ENCODE results near the gene TMPRSS6.

Gene TMPRSS6

DNA sequence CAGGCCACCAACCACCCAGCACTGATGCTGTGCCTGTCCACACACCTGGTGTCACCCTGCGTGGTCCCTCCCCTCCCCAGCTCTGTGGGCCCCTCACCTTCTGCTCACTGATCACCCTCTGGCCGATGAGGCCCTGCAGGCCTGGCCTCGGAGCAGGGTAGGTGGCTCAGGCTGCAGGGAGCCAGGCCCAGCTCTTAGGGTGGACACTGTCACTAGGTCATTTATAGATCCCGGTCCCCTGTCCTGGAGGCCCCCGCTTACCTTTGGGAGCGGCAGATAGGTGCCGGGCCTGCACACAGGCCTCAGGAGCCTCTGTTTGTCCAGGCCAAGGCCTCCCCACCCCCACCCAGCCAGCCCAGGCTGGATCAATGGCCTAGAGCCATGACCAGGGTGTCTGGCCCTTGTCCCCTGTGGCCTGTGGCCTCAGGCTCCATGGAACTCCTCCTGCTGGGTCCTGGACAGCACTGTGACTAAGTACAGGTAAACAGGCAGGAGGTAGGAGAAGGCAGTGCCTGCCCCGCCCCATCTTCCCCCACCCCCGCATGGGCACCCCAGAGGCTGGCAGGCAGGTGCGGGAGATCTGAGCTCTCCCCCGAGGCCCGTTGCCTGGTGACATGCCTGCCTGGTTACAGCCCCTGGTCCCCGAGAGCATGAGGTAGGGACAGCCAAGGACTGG, at the start of gene TMPRSS6:
Gene TMPRSS6, minus strand, starts transcription at position 472 of the 676 bp plus-strand sequence. CDS start 6,296 bp downstream, outside the sequence.
- DNase-seq, result peak; percentile 22

- no peak for DNase-seq
These were observed 49.4 kb upstream of the TMPRSS6 start for GRCh38 chr22:37158963-37159290.

- DNase-seq, result no peak
These were observed 48.2 kb upstream of the TMPRSS6 start for GRCh38 chr22:37157516-37158285.

DNA sequence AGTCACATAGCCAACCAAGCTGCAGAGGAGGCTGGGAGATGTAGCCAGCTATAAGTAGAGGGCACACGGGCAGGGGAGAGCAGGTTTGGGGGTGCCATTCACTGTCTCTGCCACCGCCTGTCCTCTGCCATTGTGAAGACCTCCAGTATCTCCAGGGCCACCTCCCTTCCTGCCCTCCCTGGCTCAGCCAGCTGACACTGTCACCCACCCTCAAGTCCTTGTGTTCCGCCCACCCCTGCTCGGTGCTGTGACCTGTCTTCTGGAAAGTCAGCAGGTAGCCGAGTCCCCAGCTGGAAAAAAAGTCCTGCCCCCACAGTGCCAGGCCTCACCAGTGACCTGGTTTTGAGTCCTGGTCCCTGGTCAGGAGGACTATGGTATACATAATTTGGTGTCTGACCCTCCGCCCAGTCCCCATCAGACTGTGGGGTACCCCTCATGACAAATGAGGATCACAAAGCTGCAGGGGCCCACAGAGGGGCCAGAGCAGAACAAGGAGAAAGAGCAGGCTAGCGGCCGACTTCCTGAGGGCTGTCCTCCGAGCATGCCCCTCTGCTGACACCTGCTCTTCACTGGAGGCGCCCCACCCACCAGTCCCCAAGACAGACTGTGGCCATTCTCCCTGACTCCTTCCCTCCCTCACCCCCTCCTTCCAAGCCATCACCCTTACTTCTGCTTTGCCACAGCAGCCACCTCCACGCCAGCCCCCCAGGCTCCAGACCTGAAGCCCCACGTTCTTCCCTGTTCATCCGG, 47.3 kb upstream of the TMPRSS6 start:
- DNase-seq, result no peak

DNA sequence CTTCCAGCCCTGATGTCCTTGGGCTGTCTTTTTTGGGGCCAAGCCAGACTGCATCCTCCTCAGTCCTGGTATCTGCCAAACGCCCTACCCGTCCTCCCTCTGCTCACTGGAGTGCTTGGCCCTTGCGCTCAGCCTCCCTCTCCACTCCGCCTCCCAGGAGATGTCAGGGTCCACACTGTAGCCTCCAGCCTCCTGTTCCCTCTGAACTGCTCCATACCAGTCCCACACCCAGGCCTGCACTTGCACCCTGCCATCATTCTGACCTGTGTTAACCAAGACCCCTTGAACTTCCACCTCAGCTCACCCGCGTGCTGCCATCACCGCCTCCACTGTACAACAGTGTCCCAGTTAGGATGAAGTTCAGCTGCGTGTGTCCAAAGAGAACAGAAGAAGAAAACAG, 46.5 kb upstream of the TMPRSS6 start:
- no peak for DNase-seq

DNA sequence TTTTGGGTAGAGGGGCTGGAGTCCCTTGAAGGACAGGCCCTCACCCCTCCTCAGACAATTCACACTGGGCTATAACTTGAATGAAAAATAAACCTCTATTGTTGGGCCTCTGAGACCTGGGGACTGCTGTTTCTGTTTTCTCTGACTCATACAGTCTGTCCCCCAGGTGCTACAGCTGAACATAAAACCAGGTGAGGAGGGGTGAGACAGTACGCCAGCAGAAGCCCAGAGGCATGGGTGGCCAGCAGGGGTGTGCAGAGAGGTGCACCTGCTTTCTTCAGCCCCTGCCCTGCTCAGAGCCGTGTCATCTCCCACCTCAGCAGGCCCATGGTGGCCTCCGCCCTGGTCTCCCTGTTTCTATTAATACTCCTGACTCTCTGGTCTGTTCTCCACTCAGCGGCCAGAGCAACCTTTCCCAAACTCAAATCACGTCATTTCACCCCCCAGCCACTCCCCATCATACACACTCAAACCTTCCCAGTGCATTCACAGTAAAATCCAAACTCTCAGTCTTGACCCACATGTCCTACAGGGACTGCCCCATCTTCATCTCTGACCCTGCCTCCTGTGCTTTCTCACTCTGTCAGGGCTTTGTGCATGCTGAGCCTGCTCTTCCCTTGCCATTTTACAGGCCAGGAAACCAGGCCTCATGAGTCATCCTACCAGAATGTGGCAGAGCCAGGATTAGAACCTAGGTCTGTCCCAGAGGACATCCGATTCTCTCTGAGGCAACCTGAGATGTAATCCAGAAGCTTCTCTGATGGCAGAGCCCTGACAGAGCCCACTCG, 45.6 kb upstream of the TMPRSS6 start:
- no peak for DNase-seq

- DNase-seq, result no peak
These were observed 44.4 kb upstream of the TMPRSS6 start for GRCh38 chr22:37153901-37154300.

- no peak for DNase-seq
These were observed 41.9 kb upstream of the TMPRSS6 start for GRCh38 chr22:37151401-37151800.

DNA sequence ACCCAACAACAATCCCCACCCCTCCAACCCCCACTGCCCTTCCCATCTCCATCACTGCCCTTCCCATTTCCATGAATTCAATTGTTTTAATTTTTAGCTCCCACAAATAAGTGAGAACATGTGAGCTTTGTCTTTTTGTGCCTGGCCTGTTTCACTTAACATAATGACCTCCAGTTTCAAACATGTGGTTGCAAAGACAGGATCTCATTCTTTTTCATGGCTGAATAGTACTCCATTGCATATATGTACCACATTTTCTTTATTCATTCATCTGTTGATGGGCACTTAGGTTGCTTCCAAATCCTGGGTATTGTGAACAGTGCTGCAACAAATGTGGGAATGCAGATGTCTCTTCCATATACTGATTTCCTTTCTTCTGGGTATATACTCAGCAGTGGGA, 41.2 kb upstream of the TMPRSS6 start:
- no peak for DNase-seq

DNA sequence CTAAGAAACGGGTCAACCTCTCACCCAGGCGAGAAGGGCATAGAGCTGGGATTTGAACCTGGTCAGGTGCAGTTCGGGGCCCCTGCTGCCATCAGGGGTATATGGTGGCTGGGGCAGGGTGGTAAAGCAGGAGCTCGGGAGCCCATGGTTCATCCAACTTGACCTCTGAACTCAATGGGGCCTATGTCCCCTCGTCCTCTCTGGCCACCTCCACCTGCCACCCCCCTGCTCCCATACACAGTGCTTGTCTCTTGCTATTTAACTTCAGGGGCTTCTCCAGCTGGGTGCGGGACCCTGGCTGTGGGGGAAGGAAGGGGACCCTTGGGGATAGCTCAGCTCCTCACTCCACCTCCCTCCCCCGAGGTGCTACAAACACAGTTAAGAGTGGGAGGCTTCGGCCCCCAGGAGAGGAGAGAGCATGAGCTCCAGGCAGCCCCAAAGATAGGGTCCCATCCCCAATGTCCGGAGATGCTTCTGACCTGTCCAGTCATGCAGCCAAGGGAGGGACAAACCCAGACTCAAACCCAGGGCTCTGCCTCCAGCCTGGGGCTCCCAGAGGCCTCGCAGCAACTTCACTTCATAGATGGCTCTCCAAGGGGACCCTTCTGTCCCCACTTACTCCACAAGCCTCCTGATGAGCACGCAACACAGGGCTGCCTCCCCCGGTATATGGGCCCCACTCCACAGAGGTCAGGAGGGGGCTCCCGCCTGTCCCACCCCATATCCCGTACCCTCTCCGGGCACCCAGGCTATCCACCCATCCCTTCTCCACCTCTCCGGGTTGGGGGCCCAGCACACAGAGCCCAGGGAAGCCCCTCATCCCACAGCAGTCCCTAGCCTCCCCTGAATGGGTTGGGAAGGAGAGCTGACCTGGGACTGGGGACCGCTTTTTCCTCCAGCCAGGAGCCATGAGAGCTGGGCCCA, 39.5 kb upstream of the TMPRSS6 start:
- no peak for DNase-seq

GRCh38 chr22:37148031-37148651, 38.6 kb upstream of the TMPRSS6 start:
- no peak for DNase-seq

GRCh38 chr22:37147186-37147990, 37.9 kb upstream of the TMPRSS6 start:
- DNase-seq, result no peak

DNA sequence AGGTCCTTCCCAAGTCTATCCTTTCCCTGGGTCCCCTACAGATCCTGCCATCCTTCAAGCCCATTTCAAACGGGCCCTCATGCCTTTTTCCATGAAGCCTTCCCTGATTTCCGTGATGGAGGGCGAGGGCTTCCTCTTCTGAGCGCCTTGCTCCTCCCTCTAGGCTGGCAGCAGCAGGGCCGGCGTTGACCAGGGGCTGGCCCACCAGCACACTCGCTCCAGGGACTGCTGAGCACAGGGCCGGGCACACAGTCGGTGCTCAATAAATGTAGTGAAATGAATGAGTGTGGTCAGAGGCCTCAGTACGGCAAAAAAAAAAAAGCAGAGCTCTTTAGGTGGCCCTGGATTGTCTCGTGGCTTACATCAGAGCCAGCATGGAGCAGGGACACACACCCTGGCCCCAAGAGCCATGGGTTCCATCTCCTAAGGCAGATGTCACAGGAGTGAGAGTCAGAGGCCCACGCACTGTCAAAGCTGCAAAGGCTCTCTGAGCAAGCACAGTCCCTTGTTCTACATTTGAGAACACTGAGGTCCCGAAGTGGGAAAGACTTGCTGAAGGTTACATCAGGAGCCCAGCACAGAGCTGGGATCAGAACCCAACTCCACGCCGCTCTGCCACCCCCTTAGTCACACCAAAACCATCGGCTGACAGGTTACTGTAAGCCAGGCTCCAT, 37.1 kb upstream of the TMPRSS6 start:
- no peak for DNase-seq

GRCh38 chr22:37146051-37146385, 36.5 kb upstream of the TMPRSS6 start:
- DNase-seq, result no peak

DNA sequence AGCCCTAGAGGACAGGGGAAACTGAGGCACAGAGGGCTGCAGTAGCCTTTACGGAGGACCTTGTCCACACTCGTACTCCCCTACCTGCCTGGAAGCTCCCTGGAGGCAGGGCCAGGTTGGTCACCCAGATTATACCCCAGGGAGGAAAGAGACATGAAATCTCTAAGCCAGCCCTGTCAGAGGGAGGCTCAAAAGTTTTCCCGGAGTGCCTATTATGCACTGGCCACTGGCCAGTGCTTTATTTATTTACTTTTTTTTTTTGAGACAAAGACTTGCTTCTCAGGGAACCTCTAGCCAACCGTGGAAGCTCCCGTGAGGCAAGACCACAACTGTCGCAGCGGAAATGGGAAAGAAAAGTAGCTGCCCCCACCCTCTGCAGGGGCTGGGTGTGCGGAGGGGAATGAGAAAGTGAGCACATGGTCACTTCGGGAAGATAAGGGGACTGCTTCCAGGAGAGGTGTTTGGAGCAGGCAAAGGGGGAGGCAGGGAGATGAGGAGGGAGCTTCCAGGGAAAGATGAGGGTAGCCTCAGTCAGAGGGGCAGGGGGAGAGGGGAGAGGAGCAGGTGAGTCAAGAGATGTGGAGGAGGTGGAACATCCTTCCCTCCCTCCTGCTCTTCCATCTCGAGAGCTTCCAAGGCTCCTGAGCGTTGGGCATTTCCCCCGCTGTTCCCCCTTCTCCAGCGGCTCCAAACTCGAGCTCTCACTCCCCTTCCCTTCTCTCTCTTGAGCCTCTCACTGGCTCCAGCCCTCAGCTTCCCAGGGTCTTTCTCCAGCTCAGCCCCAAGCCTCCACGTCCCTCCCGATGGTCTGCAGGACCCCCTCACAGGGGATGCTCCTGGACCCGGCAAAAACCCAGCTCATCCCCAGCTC, 35.9 kb upstream of the TMPRSS6 start:
- no peak for DNase-seq

DNA sequence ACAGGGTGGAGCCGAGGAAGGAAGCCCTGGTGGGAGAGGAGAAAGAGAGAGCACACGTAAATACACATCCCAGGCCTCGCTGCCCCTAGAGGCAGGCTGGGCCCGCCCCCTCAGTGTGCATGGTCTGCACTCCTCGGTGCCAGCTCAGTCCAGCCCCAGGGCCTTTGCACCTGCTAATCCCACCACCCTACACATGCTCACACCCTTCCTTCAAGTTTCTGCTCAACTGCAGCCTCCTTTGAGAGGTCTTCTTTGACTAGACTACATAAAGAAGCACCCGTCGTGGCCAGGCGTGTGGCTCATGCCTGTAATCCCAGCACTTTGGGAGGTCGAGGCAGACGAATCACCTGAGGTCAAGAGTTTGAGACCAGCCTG, 34.7 kb upstream of the TMPRSS6 start:
- no peak for DNase-seq

GRCh38 chr22:37141971-37142370, 32.5 kb upstream of the TMPRSS6 start:
- DNase-seq, result no peak

DNA sequence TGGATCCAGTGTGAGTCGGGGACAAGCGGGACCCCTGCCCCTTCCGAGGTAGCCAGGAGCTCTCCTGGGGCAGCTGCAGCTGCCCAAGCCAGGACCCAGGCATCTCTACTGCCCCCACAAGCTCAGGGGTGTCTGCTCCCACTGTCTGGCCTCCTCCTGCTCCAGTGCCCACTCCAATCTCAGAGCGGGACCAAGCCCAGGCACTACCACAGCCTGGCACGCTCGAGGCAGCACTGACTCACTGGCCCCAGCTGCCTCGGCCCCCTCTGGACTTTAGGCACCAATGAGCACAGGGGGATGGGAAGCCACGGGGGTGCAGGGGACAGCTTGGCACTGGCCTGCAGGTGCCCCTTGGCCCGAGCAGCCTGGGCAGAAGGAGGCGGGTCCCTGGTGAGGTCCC, 32.0 kb upstream of the TMPRSS6 start:
- DNase-seq, result no peak

DNA sequence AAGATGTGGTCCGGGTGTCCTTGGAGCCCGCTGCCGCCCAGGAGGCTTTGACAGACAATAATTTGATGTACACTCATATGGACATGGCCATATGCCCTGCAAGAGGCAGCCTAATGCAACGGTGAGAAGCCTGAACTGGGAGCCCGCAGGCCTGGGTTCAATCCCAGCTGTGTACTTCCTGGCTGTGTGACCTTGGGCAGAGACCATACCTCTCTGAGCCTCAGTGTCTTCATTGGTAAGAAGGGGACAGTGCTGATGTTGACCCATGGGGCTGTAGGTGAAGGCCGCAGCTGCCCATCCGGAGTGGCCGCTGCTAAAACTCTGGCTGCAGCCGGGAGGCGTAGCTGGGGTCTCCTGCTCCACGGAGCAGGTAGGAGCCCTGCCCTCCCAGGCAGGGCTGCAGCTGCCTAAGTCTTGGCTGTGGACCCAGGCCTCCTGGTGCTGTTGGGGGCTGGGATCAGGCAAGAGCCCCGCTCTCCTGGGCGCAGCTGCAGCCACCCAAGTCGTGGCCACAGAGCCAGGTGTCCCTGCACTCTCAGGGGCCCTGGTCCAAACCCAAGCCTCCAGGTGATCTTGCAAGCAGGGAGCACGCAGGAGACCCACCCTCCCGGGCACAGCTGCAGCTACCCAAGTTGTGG, 31.3 kb upstream of the TMPRSS6 start:
- no peak for DNase-seq

Data from NCI-H2107 (cell line).